ENCODE results near the gene BCO1.
"Not testable (repeated sequence)": the region's sequence is repeated elsewhere in the genome, so short reads cannot be mapped to it uniquely, and the experiment has no call there.

BCO1 gene, protein sequence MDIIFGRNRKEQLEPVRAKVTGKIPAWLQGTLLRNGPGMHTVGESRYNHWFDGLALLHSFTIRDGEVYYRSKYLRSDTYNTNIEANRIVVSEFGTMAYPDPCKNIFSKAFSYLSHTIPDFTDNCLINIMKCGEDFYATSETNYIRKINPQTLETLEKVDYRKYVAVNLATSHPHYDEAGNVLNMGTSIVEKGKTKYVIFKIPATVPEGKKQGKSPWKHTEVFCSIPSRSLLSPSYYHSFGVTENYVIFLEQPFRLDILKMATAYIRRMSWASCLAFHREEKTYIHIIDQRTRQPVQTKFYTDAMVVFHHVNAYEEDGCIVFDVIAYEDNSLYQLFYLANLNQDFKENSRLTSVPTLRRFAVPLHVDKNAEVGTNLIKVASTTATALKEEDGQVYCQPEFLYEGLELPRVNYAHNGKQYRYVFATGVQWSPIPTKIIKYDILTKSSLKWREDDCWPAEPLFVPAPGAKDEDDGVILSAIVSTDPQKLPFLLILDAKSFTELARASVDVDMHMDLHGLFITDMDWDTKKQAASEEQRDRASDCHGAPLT

DNA sequence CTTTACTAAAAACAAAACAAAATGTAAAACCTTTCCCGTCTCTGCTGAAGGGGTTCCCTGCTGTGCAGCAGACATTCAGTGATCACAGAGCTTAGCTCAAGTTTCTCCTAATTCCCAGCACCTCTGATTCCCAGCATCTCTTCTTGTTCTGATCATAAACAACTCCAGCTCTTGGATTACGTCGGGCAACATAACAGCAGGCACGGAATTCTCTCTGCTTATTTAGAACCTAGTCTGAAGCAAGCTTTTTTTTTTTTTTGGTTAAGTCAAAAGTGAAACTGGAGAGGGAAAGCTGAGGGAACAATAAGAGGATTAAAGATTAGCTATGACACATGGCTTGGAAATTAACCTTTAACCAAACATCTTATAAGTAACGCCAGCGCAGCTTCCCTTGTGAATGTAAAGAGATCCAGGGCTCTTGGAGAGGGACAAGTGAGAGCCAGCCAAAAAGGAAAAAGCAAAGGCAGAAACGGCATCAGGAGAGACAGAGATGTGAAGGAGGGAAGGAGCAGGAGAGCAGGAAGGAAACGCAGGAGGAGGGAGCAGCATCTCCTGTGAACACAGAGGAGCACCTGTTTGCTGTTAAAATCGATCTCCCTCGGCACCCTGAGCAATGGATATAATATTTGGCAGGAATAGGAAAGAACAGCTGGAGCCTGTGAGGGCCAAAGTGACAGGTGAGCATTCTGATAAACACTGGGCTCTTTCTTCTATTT is at the start of gene BCO1:
Gene BCO1 (plus strand): TSS at position 394 of the 716 bp plus-strand sequence. CDS start 220 bp downstream, at position 614.
- peak; percentile 55 for DNase-seq

DNA sequence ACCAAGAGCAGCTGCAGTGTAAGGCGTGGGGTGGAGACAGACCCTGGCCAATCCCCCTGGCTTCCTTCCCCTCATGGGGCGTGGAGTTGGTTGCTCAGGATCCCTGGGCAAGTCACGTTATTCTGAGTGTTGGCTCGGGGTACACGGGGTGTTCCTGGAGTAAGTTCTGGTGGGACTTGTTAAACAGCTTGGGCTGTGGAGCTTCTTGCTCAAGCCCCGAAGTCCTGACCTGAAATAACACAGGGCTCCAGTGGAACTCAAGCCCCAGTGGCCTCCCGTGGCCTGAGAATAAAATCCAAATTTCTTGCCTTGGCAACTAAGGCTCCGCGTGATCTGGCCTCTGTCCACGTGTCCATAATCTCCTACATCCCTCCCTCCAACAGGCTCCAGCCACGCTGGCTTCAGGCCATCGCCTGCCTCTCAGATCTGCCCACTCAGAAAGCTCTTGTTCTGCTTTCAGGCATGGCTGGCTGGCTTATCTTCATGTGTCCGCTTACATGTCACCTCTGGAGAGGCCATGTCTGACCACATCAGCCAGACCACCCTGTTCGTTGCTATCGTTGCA is 49.3 kb upstream of the BCO1 start:
- no peak for DNase-seq

DNA sequence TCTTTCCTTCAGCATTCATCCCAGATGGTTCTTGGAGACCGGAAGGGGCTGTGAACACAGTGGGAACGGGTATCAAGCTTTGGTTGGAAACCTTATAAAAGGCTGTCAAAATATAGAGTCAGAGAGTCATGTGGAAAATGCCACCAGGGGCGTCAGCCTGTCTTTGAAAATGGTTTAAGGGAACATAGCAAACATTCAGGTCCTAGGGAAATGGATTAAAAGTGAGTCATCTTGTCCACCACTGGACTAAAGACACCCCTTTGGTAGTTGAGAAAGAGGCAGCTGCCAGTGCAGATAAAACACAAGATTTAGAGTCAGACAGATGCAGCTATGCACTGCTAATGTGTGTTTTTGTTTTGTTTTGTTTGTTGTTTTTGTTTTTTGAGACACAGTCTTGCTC is 47.8 kb upstream of the BCO1 start:
- DNase-seq = no peak

DNA sequence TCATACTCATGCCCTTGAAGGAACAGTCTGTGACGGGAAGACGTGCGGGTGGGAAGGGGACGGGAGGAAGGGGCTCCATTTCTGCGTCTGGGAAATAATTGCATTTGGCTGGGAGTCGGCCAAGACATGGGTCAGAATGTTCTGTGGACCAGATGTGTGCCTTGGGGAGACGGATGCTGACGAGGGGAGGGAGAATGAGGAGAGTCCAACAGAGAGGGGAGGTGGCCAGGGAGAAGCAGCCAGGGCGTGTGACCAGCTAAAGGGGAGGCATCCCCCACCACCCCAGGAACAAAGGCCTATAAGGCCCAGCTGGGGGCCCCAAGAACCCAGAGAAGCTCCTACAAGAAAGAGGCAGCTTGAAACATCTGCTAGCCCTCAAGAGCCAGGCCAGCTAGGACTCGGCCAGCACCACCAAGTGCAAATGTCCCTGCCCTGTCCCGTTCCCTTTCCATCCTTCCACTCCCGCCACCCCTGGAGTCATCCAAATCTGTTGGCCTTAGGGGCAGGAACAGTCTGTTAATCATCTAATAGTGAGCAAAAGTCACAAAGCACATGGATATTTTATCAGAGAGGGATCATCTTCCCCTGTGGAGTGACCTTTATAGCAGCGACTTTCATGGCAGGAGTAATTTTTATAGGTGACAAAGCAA is 42.5 kb upstream of the BCO1 start:
- DNase-seq = no peak

DNA sequence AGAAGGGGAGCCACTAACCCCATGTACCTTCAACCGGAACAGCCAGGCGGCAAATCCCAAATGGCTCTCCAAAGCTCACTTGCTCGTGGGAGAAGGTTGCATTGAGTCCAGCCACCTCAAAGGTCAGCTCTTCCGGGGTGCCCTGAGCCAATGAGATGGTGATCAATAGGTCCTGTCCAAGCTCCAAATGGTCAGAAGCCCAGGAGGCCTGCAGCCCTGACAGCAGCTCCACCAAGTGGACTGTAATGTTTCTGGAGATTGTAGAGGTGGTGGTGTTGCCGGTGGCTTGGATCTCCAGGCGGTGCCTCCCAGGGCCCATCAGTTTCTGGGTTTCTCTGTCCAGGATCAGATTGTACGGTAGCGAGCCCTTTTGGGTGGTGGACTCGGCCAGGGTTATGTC is 39.9 kb upstream of the BCO1 start:
- no peak for DNase-seq

DNA sequence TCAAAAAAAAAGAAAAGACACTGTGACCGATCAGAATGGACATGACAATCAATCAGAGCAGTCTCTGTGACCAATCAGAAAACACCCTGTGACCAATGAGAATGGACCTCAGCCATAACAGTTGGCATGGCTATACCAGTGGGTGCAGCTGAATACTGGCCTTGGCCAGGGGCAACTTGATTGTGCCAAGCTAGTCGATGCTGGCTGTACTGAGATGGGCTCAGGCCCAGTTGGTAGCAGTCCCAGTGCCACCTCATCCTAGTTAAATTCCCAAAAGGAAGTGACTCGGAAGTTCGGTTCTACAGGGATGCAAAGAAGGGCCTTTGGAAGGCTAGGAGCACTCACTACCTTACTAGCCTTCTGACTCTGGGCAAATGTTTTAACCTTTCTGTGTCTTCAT is 37.2 kb upstream of the BCO1 start:
- DNase-seq = no peak

DNA sequence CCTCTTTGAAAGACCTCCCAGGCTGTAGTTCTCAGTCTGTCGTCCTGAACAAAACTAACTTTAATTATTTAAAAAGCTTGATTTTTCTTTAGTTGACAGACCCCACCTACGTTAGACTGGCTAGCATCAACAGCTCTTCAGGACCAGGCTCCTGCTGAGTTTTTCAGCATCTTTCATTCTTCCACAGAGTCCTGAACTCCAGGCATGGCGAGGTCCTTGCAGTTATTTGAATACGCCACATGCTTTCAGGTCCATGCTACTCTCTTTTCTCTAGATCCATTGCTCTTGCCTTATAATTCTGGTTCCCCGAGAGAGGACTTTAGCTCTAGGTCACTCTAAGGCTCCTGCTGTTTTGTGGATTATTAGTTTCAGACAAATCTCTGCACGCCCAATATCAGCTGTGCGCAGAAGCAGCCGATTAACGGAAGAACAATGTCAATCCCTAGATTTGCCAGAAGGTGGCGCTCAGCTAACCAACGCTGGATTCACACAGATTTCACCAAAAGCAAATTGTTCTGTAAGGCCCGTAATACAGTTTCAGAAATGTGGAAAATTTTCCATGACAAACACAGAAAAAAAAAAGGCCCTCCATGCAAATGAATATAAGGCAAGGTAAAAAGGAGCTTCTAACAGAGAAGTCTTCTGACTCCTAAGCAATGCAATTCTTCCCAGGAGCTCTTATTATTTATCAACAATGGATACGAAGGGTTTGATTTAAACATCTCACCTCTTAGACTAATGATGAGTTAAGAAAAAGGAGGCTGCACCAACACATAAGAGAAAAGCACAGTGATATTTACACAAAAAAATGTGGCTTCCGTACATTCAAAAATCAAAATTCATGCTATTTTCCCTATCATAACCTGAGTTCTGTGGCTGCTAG is 33.5 kb upstream of the BCO1 start:
- DNase-seq = no peak

DNA sequence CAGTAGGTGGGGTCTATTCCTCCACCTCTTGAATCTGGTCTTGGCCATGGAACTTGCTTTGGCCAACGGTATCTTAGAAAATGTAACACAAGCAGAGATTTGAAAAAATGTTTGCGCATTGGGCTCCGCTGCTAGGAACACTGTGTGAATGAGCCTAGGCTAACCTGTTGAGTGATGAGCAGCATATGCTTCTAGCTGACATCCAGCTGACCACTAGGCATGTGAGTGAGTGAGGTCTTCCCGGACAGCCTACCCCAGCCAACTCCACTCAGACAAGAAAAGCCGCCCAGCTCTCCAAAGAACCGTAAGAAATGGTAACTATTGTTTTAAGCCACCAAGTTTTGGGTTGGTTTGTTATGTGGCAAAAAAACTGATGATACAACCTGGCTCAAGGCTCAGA is 31.4 kb upstream of the BCO1 start:
- DNase-seq = no peak

DNA sequence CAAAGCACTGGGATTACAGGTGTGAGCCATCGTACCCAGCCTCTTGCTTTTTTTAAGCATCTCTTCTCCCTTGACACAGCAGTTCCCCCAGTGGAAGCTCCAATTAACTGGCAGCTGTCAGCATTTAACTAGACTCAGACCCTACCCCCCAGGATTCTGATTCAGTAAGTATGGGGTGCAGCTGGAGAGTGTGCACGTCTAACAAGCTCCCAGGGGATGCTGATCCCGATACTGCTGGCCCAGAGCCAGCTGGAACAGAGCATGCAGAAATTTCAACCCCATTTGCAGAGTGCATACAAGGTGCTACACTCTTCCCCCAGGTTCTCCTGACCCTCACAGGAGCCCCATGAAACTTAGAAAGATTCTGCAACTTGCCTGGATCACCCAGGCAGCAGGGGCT is 27.7 kb upstream of the BCO1 start:
- no peak for DNase-seq

DNA sequence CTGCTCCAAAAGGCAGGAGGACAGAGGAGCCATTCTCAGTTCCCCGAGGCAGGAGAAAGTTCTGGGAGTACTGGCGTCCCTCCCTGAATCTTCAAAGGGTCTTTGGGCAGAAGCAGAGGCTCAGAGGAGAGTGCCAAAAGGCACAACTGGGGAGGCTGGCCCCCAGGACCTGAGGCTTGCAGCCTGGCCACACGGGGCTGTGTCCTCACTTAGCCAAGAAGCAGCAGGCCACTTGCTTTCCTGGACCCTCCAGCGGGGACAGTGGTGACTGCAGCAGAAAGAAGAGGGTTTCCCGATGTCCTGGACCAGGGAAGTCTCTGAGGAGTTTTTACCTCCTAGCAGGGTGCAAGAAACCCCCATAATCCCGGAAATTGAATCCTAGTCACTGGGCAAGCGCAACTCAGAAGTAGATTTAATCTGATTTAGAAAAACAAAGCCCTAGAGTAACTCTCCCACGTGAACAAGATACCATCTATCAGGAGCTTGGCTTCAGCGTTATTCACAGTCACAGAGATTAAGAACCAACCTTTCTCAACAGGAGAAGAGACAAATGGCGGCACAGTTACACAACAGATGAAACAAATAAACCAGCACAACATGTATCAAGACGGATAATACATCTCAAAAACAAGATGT is 25.5 kb upstream of the BCO1 start:
- DNase-seq = no peak

DNA sequence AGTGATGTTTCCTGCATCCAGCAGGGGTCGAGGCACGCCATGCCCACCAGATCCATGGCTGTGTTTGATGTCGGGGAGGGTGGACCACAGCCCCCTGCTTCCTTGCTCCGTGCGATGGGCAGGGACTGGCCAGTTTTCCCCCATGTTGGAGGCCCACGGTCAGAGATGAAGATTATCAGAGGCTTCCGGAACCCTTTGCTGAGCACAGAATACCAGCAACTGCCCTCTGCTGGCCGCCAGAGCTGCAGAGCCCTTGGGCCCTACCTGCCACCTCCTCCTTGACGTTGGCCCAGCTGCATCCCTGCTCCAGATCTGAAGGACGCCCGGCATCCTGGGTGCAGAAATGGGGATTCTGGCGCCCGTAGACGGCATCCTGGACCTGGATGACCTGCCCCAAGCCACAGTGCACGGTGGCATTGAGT is 23.7 kb upstream of the BCO1 start:
- no peak for DNase-seq

DNA sequence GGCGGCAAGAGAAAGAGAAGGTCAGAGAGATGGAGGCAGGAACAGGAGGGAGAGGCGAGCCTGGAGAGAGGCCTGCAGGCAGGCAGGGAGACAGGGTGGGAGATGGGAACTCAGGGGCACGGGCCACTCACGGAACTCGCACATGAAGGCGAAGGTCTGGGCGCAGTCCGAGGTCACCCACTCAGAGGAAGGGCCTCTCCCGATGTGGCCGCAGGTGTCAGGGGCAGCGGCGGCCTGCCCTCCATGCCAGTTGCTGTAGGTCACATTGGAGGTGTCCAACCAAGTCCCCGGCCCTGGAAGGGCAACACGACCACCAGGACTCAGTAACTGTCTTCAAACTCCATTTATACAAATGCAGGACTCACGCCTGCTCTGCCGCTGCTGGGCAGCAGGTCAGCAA is 22.4 kb upstream of the BCO1 start:
- no peak for DNase-seq

DNA sequence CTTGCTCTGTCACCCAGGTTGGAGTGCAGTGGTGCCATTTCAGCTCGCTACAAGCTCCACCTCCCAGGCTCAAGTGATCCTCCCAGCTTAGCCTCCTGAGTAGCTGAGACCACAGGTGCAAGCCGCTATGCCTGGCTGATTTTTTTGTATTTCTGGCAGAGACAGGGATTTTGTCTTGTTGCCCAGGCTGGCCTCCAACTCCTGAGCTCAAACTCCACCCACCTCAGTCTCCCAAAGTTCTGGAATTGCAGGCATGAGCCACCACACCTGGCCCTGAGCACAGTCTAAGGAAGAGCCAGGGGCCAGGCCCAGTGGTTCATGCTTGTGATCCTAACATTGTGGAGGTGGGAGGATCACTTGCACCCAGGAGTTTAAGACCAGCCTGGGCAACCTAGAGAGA is 21.8 kb upstream of the BCO1 start:
- no peak for DNase-seq

DNA sequence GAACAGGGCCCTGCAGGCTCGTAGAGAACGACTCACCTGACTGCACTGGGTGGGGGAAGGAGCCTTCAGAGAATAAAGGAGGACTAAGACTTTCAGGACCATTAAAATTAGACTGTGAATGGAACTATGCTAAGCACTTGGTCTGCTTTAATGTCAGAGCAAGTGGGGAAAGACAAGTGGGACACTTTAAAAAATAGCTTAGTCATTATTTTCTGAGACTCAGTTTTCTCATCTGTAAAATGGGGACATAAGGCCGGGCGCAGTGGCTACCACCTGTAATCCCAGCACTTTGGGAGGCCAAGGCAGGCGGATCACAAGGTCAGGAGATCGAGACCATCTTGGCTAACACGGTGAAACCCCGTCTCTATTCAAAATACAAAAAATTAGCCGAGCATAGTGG is 19.3 kb upstream of the BCO1 start:
- DNase-seq = no peak

DNA sequence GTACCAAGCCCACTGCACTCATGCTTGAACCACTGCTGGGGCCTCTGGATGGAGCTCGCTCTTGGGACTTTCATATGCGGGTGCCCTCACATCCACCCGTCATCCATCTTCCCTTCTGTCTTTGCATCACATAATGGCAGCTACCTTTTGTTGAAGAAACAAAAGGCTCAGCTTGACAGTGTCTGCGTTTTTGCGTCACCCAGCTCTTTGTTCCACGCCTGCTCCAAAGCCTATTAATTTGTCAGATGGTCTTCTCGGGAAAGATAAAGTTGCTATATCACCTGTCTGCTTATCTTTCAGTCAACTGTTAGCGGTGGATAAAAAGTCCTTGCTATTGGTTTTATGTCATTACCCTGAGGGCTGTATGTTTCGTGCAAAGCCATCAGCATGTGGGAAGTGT is 18.1 kb upstream of the BCO1 start:
- no peak for DNase-seq

DNA sequence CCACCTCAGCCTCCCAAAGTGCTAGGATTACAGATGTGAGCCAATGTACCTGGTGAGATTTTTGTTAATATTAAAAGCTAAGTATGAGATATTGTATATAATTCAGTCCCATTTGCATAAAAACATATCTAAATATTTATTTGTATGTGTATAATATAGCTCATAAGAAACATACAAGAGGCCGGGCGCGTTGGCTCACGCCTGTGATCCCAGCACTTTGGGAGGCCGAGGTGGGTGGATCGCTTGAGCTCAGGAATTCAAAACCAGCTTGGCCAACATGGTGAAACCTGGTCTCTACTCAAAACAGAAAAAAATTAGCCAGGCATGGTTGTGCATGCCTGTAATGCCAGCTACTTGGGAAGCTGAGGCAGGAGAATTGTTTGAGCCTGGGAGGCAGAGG is 16.8 kb upstream of the BCO1 start:
- no peak for DNase-seq

DNA sequence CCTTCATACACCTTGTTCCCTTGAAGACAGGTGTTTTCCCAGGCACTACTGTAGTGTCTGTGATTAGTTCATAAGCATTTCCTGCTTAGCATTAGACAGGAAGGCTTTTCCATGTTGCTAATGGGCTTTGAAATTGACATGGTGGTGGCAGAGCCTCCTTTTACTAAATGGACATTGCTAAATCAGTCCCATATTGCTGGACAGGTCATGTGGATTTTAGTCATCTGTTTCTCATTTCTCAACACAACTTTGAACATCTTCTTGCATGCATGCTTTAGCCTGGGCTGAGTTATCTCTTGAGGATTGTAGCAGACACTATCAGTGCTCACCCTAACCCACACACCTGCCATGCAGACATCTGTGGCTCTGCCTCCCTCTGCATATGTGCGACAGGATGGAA is 13.7 kb upstream of the BCO1 start:
- DNase-seq = no peak

DNA sequence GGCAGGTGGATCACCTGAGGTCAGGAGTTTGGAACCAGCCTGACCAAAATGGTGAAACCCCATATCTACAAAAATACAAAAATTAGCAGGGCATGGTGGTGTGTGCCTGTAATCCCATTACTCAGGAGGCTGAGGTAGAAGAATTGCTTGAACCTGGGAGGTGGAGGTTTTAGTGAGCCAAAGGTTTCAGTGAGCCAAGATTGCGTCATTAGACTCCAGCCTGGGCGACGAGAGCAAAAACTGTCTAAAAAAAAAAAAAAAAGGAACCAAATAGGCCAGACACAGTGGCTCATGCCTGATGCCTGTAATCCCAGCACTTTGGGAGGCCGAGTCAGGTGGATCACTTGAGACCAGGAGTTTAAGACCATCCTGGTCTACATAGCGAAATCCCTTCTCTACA is 12.8 kb upstream of the BCO1 start:
- not testable (repeated sequence) for DNase-seq

DNA sequence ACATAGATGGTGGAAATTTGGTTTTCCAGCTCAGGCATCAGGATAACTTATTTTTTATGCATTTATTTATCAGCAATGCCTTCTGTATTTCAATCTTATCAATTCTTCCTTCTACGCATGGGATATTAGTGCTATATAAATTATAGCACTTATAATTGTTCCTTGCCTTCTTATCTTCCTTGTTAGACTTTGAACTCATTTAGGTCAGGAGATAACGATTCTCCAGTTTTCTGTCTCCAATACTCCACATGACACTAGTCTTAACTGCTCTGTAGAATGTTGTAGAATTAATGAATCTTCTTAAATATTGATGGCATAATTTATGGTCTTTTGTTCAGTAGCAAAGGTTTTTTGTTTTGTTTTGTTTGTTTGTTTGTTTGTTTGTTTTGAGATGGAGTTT is 10.7 kb upstream of the BCO1 start:
- DNase-seq = no peak

DNA sequence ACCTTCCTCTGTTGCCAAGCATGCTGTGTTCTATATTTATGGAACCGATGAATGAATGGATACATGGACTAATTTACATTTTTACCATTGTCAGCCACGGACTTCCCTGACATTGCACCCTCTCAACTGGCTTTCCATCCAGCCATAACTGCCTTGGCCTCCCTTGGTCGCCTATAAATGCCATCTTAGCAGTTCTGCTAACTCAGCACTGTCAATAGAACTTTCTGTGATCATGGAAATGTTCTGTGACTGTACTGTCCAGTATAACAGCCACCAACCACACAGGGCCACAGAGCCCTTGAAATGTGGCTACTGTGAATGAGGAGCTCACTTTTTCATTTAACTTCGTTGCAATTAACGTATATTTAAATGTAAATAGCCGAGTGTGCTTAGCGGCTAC is 8.7 kb upstream of the BCO1 start:
- DNase-seq = no peak

DNA sequence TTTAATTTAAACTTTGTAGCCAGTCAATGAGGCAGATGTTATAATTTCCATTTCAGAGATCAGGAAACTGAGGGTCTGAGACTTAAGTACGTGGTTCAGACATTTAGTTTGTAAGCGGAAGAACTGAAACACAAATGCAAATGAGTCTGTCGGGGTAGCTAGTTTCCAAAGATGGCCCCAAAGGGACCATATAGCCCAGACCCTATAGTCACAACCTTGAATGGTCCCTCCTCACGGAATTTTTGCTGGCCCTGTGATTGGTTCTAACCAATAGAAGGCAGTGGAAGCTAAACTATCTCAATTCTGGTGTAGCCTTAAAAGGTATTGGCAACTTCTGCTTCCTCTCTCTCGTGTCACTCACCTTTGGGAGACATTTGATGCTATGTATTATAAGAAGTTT is 7.5 kb upstream of the BCO1 start:
- no peak for DNase-seq

Data from left hindlimb (tissue), 1 donor.